HUES6 (cell line): Measurements from ENCODE around the gene TULP4.

Experiments
- H3K27ac ChIP-seq: 2 replicates; pipeline ENCODE4 v1.7.0; 2013; ENCODE audit warnings: low read depth, mild to moderate bottlenecking, low read length, inconsistent platforms
- H3K27me3 ChIP-seq: 2 replicates; pipeline ENCODE4 v1.6.1; 2013; ENCODE audit warnings: low read length; ENCODE audit not compliant: control insufficient read depth, insufficient read depth
- H3K36me3 ChIP-seq: 2 replicates; pipeline ENCODE4 v1.6.1; 2013; ENCODE audit warnings: low read length; ENCODE audit not compliant: control insufficient read depth, insufficient read depth
- H3K4me1 ChIP-seq: 2 replicates; pipeline ENCODE4 v1.6.1; 2013; ENCODE audit warnings: low read length; ENCODE audit not compliant: control insufficient read depth, insufficient read depth
- H3K4me3 ChIP-seq: 2 replicates; pipeline ENCODE4 v1.5.1; 2013; ENCODE audit warnings: low read depth, low read length
- H3K9ac ChIP-seq: one replicate; pipeline ENCODE4 v1.6.1; 2013; ENCODE audit warnings: mild to moderate bottlenecking, low read length
- H3K9me3 ChIP-seq: 2 replicates; pipeline ENCODE4 v1.6.1; 2013; ENCODE audit warnings: low read depth, low read length; ENCODE audit not compliant: control insufficient read depth, insufficient read depth

TULP4 gene

DNA sequence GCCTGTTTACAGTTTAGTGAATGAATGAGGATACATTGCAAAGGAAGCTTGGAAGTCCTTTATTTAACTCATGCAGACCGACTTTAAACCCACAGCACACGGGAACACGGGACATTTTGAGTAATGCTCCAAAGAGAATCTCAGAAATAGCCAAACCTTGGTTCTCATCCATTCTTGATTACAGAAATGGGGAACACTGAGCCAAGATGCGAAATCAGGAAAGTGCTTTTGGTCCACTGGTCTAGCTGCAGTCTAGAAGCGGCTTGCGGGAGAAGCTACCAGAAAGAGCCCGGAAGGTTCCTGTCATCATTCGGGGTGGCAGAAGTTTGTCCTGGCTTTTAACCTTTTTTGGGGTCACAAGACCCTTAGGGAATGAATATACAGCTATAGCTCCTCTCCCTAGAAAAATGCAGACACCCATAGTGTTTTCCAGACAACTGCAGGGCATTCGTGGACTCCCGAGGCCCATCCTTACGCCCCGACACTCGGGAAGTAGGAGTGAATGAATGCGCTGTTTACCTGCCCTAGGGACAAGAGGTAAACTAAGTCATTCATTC is 247.2 kb downstream of the TULP4 start:
- Histone ChIP-seq H3K9me3 (no peaks in the 10 kb centered on the region), H3K9ac (peak overlapping the region; percentile 91), H3K27ac (no peak overlapping the region), H3K27me3 (no peaks in the 10 kb centered on the region), H3K36me3 (no peaks in the 10 kb centered on the region), H3K4me3 (peak overlapping the region; percentile 67), H3K4me1 (peaks cover 18% of the 10 kb centered on the region)

GRCh38 chr6:158559895-158560835 is 247.9 kb downstream of the TULP4 start, which contains the start of gene TMEM181:
TSS of gene TMEM181 (plus strand) at chr6:158560091. CDS start at chr6:158560225, 134 bp downstream.
- Histone ChIP-seq H3K27me3 (no peaks in the 10 kb centered on the region), H3K27ac (peak within 1 kb of the TSS; percentile 67; the same call in 1 of the 2 replicates), H3K9ac (peak within 1 kb of the TSS; percentile 91), H3K9me3 (no peaks in the 10 kb centered on the region), H3K4me1 (peaks cover 22% of the 10 kb centered on the region), H3K36me3 (no peaks in the 10 kb centered on the region), H3K4me3 (peak within 1 kb of the TSS; percentile 67)

- no peaks in the 10 kb centered on the region for H3K9me3 ChIP-seq
- peak overlapping the region; percentile 67 for H3K4me3 ChIP-seq
- peak overlapping the region; percentile 67; the same call in 1 of the 2 replicates for H3K27ac ChIP-seq
- H3K27me3 ChIP-seq: no peaks in the 10 kb centered on the region
- H3K36me3 ChIP-seq: no peaks in the 10 kb centered on the region
- peaks cover 22% of the 10 kb centered on the region for H3K4me1 ChIP-seq
- peak overlapping the region; percentile 91 for H3K9ac ChIP-seq
Observed at GRCh38 chr6:158560836-158561320, 248.6 kb downstream of the TULP4 start.
